ENCODE results near the gene NGF.

DNA sequence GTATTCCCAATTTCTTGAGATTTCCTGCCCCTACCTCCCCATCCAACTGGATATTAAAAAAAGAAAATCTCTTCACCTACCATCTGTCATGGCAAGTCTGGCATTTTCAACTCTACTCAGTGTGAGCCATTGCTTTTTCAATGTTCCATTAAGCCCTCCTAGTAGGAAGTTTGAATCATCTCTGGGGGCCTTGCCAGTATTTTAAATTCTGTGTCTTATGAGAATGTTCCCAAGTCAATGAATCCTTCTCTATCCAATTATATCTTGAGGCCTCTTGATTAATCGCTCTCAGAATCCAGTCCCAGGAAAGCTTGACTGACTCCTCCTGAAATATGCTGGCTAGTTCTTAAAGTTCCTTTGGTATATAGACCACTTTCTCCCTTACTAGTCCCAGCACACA is 91.5 kb downstream of the NGF start:
- TF ChIP-seq POLR2A (IDR thresholded peaks at IDR 0.05) (no peak), CTCF (IDR thresholded peaks at IDR 0.05) (no peak)

Measured in heart left ventricle (tissue), 13 donors.